Panc1 (cell line): ENCODE results near the gene TMEM192. TPM values are rescaled to one million over a fixed set of nuclear protein-coding genes. Genes with fewer than 3 reads are reported as not detected.
"Not testable (repeated sequence)": the region's sequence is repeated elsewhere in the genome, so short reads cannot be mapped to it uniquely, and the experiment has no call there.

Experiments used
- ATAC-seq: fragments of 200-7000 bp; cut with Tn5 transposase; 2 replicates; pipeline ENCODE4 v1.9.1; 2020; ENCODE audit warnings: mild to moderate bottlenecking, moderate library complexity
- BruUV-seq: library from RNA; stranded (reverse); fragments of 400-500 nt; replicated peaks from 2 replicates; lab custom pipeline; 2021; lab: Mats Ljungman, UMichigan
- CTCF ChIA-PET: fragments of 300-600 bp; sonication (Branson Sonifier 250); formaldehyde crosslinking; loops from one replicate; lab custom pipeline; 2022; ENCODE audit warnings: antibody characterized with exemption; lab: Charles Lee
- POLR2A ChIA-PET: fragments of 300-600 bp; sonication (Branson Sonifier 250); formaldehyde crosslinking; loops from one replicate; lab custom pipeline; 2022; ENCODE audit warnings: antibody characterized with exemption; lab: Charles Lee
- DNase-seq: peaks from one replicate; pipeline ENCODE4 v3.0.0-alpha.2; 2010; ENCODE audit warnings: low read depth, low spot score
- H3K27ac ChIP-seq: 2 replicates; pipeline ENCODE4 v1.5.1; 2011; ENCODE audit warnings: mild to moderate bottlenecking, low read length, inconsistent platforms
- H3K27me3 ChIP-seq: fragments of 200-500 bp; sonication (Bioruptor generic); 2 replicates; pipeline ENCODE4 v1.6.0; 2014; ENCODE audit warnings: low read length, inconsistent platforms; ENCODE audit not compliant: control insufficient read depth, insufficient read depth
- H3K36me3 ChIP-seq: fragments of 200-500 bp; sonication (Bioruptor generic); 2 replicates; pipeline ENCODE4 v1.5.1; 2014; ENCODE audit warnings: inconsistent platforms, mild to moderate bottlenecking, low read length, moderate library complexity; ENCODE audit not compliant: control insufficient read depth, insufficient read depth
- H3K4me1 ChIP-seq: 2 replicates; pipeline ENCODE4 v1.5.1; 2011; ENCODE audit warnings: inconsistent platforms, mild to moderate bottlenecking, low read length, moderate library complexity; ENCODE audit not compliant: control insufficient read depth, insufficient read depth
- H3K4me3 ChIP-seq, 2 experiments: 2 replicates each; pipeline ENCODE4 v1.5.1; 2011 to 2012; ENCODE audit warnings: low read depth in 2 of 2, low read length in 2 of 2, mild to moderate bottlenecking in 2 of 2, inconsistent platforms in 1 of 2, moderate library complexity in 1 of 2
- H3K9me3 ChIP-seq: fragments of 200-500 bp; sonication (Bioruptor generic); 2 replicates; pipeline ENCODE4 v1.5.1; 2014; ENCODE audit warnings: low read depth, mild to moderate bottlenecking, inconsistent platforms, low read length, moderate library complexity; ENCODE audit not compliant: control insufficient read depth, insufficient read depth
- POLR2AphosphoS5 ChIP-seq: IDR thresholded peaks from 2 replicates; pipeline ENCODE4 v1.6.1; 2012; ENCODE audit warnings: mild to moderate bottlenecking, low read depth, low read length, moderate library complexity
- REST ChIP-seq, 2 experiments: IDR thresholded peaks; 2 replicates each; pipeline ENCODE4 v1.6.1; 2011 to 2012; ENCODE audit warnings: low read depth in 2 of 2, control low read depth in 1 of 2, low read length in 1 of 2, mild to moderate bottlenecking in 1 of 2, moderate library complexity in 1 of 2; ENCODE audit not compliant: insufficient read depth in 1 of 2
- SIN3A ChIP-seq: IDR thresholded peaks from 2 replicates; pipeline ENCODE4 v1.6.1; 2012; ENCODE audit warnings: low read depth, mild to moderate bottlenecking, low read length, moderate library complexity, borderline replicate concordance; ENCODE audit not compliant: insufficient read depth
- TCF7L2 ChIP-seq: IDR thresholded peaks from 2 replicates; pipeline ENCODE4 v1.6.1; 2011; ENCODE audit warnings: mild to moderate bottlenecking, low read depth, low read length, inconsistent platforms
- in situ Hi-C: cut with HindIII; loops from 2 replicates; pipeline ENCODE4 v1.10.0; 2016; ENCODE audit warnings: low sequenced_read_pairs, low pct_unique_long_range_greater_than_20kb
- intact Hi-C: fragments of 100-400 bp; cut with micrococcal nuclease; formaldehyde crosslinking; loops from one replicate; pipeline ENCODE4 v1.10.0; 2022; ENCODE audit not compliant: unreplicated experiment
- total RNA-seq: library from RNA; stranded (reverse); gene quantifications from one replicate; pipeline ENCODE4 v1.2.1, GENCODE V29; 2021; ENCODE audit not compliant: unreplicated experiment
- TF ChIP-seq, protein P1 (sequence below): fragments of 450-650 bp; IDR thresholded peaks from 2 replicates; pipeline ENCODE4 v1.5.1; 2017; ENCODE audit warnings: mild to moderate bottlenecking

Gene TMEM192
- total RNA-seq, 1 experiment from 2014 or later = 7.2 TPM

DNA sequence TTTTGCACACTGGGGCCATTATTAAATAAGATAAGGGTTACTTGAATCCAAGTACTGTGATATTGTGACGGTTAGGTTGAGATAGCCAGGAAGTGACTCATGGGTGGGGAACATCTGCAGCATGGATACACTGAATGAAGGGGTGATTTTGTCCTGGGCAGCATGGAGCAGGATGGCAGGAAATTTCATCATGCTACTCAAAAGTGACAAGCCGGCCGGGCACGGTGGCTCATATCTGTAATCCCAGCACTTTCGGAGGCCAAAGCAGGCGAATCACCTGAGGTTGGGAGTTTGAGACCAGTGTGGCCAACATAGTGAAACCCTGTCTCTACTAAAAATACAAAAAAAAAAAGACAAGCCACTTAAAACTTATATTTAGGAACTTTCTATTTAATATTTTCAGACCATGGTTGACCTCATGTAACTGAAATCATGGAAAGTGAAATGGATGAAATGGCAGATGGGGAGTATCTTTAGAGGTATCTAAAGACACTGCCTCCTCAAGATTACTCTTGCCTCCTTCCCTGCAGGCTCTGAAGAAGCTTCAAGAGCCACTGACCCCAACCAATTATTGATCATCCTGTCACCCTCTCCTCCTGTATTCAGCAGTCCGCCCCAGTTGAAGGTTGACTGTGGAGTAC is 84.8 kb downstream of the TMEM192 start:
- no peaks in the 10 kb centered on the region for H3K4me1 ChIP-seq
- CTCF ChIA-PET = interaction anchor here (0.6 kb wide), 1 partner anchor 292 kb away, joined by 3 read pairs; no protein-coding TSS in a partner anchor
- no peak overlapping the region for H3K27ac ChIP-seq
- no peaks in the 10 kb centered on the region for H3K27me3 ChIP-seq
- DNase-seq = no peak
- in situ Hi-C loops (no loop called here), intact Hi-C loops (no loop called here)
- no peaks in the 10 kb centered on the region for H3K9me3 ChIP-seq
- TF ChIP-seq, protein P1, sequence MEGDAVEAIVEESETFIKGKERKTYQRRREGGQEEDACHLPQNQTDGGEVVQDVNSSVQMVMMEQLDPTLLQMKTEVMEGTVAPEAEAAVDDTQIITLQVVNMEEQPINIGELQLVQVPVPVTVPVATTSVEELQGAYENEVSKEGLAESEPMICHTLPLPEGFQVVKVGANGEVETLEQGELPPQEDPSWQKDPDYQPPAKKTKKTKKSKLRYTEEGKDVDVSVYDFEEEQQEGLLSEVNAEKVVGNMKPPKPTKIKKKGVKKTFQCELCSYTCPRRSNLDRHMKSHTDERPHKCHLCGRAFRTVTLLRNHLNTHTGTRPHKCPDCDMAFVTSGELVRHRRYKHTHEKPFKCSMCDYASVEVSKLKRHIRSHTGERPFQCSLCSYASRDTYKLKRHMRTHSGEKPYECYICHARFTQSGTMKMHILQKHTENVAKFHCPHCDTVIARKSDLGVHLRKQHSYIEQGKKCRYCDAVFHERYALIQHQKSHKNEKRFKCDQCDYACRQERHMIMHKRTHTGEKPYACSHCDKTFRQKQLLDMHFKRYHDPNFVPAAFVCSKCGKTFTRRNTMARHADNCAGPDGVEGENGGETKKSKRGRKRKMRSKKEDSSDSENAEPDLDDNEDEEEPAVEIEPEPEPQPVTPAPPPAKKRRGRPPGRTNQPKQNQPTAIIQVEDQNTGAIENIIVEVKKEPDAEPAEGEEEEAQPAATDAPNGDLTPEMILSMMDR = no peak
- TF ChIP-seq TCF7L2 (no peak), REST (IDR thresholded peaks at IDR 0.05; ENCODE audit: insufficient read depth in 1 of 2, low read depth in 2 of 2, low read length in 1 of 2) (no peak), SIN3A (no peak), POLR2AphosphoS5 (no peak)
- no peak overlapping the region for H3K4me3 ChIP-seq
- POLR2A ChIA-PET = no interaction called here
- H3K36me3 ChIP-seq = no peaks in the 10 kb centered on the region
- no TSS peak for BruUV-seq
- ATAC-seq = no peak

- ATAC-seq, intact Hi-C loops, H3K4me3 ChIP-seq, BruUV-seq, H3K36me3 ChIP-seq, H3K9me3 ChIP-seq, in situ Hi-C loops, H3K4me1 ChIP-seq, H3K27me3 ChIP-seq, CTCF ChIA-PET, H3K27ac ChIP-seq, DNase-seq, POLR2A ChIA-PET: not testable (repeated sequence)
Observed at GRCh38 chr4:165025782-165026181, 86.9 kb downstream of the TMEM192 start.

Other genes starting within 250 kb of the TMEM192 start
- gene APELA, start 235.7 kb downstream of the TMEM192 start, total RNA-seq = not detected
- gene TRIM61, start 135.2 kb downstream of the TMEM192 start, total RNA-seq = not detected
- not detected for gene TRIM60, start 80.9 kb downstream of the TMEM192 start, total RNA-seq
- not detected for gene TRIM75, start 59.0 kb downstream of the TMEM192 start, total RNA-seq
- gene KLHL2, start 94.7 kb upstream of the TMEM192 start, total RNA-seq = 17.4 TPM
- gene MSMO1, start 214.8 kb upstream of the TMEM192 start, total RNA-seq = 53.9 TPM